BE2C (cell line): ENCODE measurements around the gene LEMD1.

ENCODE experiments used
- DNase-seq: peaks from one replicate; pipeline ENCODE4 v3.0.0-alpha.2; 2020
- H3K27me3 ChIP-seq: fragments of 250-450 bp; sonication (Bioruptor Pico); 2 replicates; pipeline ENCODE4 v1.5.1; 2020; ENCODE audit warnings: mild to moderate bottlenecking
- H3K36me3 ChIP-seq: fragments of 250-450 bp; sonication (Bioruptor Pico); 2 replicates; pipeline ENCODE4 v1.5.1; 2020; ENCODE audit warnings: mild to moderate bottlenecking
- H3K4me1 ChIP-seq: fragments of 250-450 bp; sonication (Bioruptor Pico); 2 replicates; pipeline ENCODE4 v1.5.1; 2020
- H3K4me3 ChIP-seq: 2 replicates; pipeline ENCODE4 v1.5.1; 2011; ENCODE audit warnings: low read depth, low read length
- H3K9me3 ChIP-seq: fragments of 250-450 bp; sonication (Bioruptor Pico); 2 replicates; pipeline ENCODE4 v1.5.1; 2020
- TF ChIP-seq, protein P1 (sequence below): IDR thresholded peaks from 2 replicates; pipeline ENCODE4 v1.5.1; 2012; ENCODE audit warnings: mild to moderate bottlenecking, low read depth, low read length

The LEMD1 gene

DNA sequence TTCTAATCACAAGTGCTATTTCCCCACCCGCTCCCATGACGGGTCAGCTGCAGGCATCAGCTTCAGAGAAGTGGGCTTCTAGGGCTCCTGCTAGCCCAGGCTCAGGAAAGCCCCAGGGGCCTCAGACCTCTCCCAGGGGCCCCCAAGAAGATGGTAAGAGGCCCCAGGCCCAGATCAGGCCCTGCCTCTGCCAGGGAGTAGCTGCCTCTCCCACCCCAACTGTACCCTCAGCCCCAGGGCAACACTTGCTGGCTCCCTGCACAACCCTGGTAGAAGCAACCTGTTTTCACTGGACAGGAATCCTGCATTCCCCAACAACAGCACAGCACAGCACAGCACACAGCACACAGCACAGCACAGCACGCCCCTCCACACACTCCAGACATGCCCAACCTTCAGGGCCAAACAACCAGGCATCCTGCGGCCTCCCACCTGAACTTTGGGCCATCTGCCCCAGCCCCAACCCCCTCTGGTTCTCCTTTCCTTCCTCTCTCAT, 27.4 kb upstream of the LEMD1 start:
- TF ChIP-seq, protein P1, sequence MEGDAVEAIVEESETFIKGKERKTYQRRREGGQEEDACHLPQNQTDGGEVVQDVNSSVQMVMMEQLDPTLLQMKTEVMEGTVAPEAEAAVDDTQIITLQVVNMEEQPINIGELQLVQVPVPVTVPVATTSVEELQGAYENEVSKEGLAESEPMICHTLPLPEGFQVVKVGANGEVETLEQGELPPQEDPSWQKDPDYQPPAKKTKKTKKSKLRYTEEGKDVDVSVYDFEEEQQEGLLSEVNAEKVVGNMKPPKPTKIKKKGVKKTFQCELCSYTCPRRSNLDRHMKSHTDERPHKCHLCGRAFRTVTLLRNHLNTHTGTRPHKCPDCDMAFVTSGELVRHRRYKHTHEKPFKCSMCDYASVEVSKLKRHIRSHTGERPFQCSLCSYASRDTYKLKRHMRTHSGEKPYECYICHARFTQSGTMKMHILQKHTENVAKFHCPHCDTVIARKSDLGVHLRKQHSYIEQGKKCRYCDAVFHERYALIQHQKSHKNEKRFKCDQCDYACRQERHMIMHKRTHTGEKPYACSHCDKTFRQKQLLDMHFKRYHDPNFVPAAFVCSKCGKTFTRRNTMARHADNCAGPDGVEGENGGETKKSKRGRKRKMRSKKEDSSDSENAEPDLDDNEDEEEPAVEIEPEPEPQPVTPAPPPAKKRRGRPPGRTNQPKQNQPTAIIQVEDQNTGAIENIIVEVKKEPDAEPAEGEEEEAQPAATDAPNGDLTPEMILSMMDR = no peak
- Histone ChIP-seq H3K36me3 (no peaks in the 10 kb centered on the region), H3K9me3 (no peaks in the 10 kb centered on the region), H3K4me3 (no peak overlapping the region), H3K27me3 (peaks cover 10% of the 10 kb centered on the region), H3K4me1 (no peaks in the 10 kb centered on the region)
- no peak for DNase-seq

DNA sequence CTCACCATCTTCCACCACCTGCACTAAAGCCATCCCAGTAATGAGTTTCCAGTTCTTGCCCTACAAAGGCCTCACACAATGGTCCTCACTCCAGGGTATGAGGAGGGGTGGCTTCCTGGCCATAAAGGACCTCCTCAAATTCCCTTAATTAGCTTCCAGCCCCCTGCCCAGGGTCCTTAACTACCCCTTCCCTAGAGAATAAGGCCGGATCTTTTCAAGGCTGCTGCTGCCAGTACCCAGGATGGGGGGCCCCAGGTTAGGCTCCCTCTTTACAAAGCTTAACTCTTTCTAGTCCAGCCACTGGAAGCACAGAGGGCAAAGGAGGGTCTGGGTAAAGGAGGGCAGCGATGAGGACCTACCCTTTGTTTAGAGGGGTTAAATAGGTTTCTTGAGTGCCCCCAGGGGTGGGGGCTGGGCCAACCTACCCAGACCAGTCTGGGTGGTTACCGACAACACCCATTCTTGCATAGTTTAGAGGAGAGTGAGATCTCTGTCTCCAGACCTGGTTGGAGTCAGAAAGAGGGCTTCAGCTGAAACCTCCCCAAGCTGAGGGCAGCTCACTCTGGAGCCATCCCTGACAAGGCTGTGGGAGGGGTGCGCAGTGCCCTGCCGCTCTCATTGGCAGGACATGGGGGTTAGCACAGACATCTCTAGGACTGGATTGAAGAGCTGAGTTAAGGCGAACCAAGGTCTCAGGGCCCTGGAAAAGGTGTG, 26.8 kb upstream of the LEMD1 start:
- H3K36me3 ChIP-seq = no peaks in the 10 kb centered on the region
- DNase-seq = no peak
- no peaks in the 10 kb centered on the region for H3K9me3 ChIP-seq
- TF ChIP-seq, protein P1 = no peak
- peaks cover 6% of the 10 kb centered on the region for H3K27me3 ChIP-seq
- H3K4me1 ChIP-seq = no peaks in the 10 kb centered on the region
- H3K4me3 ChIP-seq = no peak overlapping the region

DNA sequence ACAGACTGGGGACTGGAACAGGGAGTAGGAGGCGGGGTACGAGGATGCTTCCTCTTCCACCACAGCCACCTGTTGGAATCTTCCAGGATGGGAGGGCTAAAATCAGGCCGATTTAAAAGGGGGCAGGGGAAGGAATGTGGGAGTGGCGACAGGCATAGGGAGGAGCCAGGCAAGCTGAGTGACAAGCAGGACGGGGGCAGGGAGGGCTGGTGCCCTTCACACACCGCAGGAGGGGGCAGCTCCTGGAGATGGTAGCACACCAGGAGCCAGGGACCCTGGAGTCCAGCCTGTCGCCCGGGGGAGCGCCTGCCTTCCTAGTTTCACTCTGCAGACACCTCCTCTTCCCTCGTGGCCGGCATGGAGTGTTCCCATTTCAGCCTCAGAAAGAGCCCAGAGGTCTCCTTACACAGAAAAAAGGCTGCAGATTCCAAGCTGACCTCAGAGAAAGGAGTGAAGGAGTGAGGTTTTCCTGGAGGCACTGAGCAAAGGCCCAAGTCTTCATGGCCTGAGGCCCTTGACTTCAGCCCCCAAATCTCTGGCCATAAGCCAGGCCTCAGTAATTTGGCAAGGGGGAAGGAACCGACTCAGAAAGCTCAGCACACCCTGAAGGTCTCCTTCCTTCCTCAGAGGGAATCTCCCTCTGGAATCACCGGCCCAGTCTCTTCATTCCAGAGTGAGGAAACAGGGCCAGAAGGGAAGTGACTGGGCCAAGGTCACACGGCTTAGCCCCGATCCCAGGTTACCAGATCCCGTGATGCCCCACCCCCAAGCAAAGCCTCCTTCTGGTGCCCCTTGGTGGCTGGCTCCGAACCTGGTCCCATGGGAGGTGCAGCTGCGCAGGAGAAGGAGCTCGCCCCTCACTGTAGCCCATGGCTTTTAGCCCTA, 25.8 kb upstream of the LEMD1 start:
- no peaks in the 10 kb centered on the region for H3K9me3 ChIP-seq
- TF ChIP-seq, protein P1 = no peak
- 0 out of 2 replicates have a peak, but pooled peaks cover under 1% of the 10 kb centered on the region for H3K27me3 ChIP-seq
- H3K4me1 ChIP-seq = 0 out of 2 replicates have a peak, but pooled peaks cover under 1% of the 10 kb centered on the region
- no peak for DNase-seq
- no peak overlapping the region for H3K4me3 ChIP-seq
- H3K36me3 ChIP-seq = no peaks in the 10 kb centered on the region

DNA sequence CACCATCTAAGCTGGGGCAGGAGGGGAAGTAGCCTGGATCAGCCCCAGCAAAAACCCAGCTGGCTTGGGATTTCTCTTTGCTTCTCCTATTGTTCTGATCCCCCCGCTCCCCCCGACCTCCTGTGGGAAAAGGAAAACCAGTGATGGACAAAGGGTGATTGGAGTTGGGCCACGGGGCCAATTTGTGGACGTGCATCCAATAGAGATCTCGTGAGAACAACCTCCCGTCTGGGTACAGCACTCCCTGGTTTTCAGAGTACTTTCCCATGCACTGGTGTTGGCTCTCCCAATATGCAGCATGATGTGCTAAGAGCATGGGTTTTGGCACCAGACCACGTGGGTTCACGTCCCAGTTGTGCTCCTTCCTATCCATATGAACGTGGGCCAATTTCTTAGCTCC, 25.0 kb upstream of the LEMD1 start:
- 0 out of 2 replicates have a peak, but pooled peaks cover 3% of the 10 kb centered on the region for H3K4me1 ChIP-seq
- H3K36me3 ChIP-seq = no peaks in the 10 kb centered on the region
- no peak overlapping the region for H3K4me3 ChIP-seq
- TF ChIP-seq, protein P1 = no peak
- H3K27me3 ChIP-seq = no peaks in the 10 kb centered on the region
- no peaks in the 10 kb centered on the region for H3K9me3 ChIP-seq
- no peak for DNase-seq

DNA sequence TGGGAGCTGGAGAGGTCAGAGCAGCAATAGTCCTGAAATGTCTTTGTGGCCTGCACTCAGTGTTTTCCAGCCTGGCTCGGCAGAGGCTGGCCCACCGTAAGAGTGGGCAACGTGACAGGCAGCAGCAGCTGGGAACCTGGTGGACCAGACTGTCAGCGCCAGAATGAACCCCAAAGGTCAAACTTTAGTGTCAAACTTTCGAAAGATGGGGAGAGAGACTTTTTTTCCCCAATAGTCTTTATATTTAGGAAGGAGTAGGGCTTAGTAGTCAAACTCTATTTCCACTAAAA, 23.7 kb upstream of the LEMD1 start:
- TF ChIP-seq, protein P1 = no peak
- H3K9me3 ChIP-seq = no peaks in the 10 kb centered on the region
- no peak for DNase-seq
- no peaks in the 10 kb centered on the region for H3K27me3 ChIP-seq
- 0 out of 2 replicates have a peak, but pooled peaks cover 3% of the 10 kb centered on the region for H3K4me1 ChIP-seq
- no peaks in the 10 kb centered on the region for H3K36me3 ChIP-seq
- H3K4me3 ChIP-seq = no peak overlapping the region
